Osteocyte (in vitro differentiated cells): ENCODE data around the gene DPF1. TPM values are rescaled to one million over a fixed set of nuclear protein-coding genes. Genes with fewer than 3 reads are reported as not detected.

ENCODE experiments used
- DNase-seq: peaks from one replicate; pipeline ENCODE4 v3.0.0; 2021; ENCODE audit warnings: mixed read lengths; ENCODE audit not compliant: unreplicated experiment; ENCODE audit errors: extremely low spot score
- H3K27ac Mint-ChIP-seq: one replicate; pipeline ENCODE4 v1.8.0; 2021; ENCODE audit warnings: mild to moderate bottlenecking, mixed read lengths; ENCODE audit not compliant: unreplicated experiment
- H3K27me3 Mint-ChIP-seq: one replicate; pipeline ENCODE4 v1.8.0; 2021; ENCODE audit warnings: mixed read lengths; ENCODE audit not compliant: unreplicated experiment
- H3K36me3 Mint-ChIP-seq: one replicate; pipeline ENCODE4 v1.8.0; 2021; ENCODE audit warnings: mixed read lengths; ENCODE audit not compliant: unreplicated experiment
- H3K4me1 Mint-ChIP-seq: one replicate; pipeline ENCODE4 v1.8.0; 2021; ENCODE audit warnings: mixed read lengths; ENCODE audit not compliant: unreplicated experiment
- H3K4me3 Mint-ChIP-seq: one replicate; pipeline ENCODE4 v1.8.0; 2021; ENCODE audit warnings: mild to moderate bottlenecking, moderate library complexity, mixed read lengths; ENCODE audit not compliant: unreplicated experiment
- H3K9me3 Mint-ChIP-seq: one replicate; pipeline ENCODE4 v1.8.0; 2021; ENCODE audit warnings: mixed read lengths; ENCODE audit not compliant: unreplicated experiment
- CTCF ChIP-seq: fragments of 200-600 bp; sonication (generic); IDR thresholded peaks from 2 replicates; pipeline ENCODE4 v1.5.0; 2021; ENCODE audit warnings: antibody characterized with exemption, mild to moderate bottlenecking, moderate library complexity
- total RNA-seq: library from RNA; stranded (reverse); gene quantifications from 2 replicates; pipeline ENCODE4 v1.2.1, GENCODE V29; 2021

Gene DPF1
- total RNA-seq, 1 donor from 2014 or later, result 2.2 TPM

GRCh38 chr19:38163419-38164290 lies 60.4 kb downstream of the DPF1 start:
- Mint-ChIP-seq H3K9me3 (no peaks in the 10 kb centered on the region), H3K27ac (no peak overlapping the region), H3K27me3 (no peaks in the 10 kb centered on the region), H3K4me1 (no peaks in the 10 kb centered on the region), H3K4me3 (no peak overlapping the region), H3K36me3 (peaks cover 35% of the 10 kb centered on the region)
- no peak for TF ChIP-seq CTCF
- no peak for DNase-seq

GRCh38 chr19:38162632-38163031 lies 61.4 kb downstream of the DPF1 start:
- Mint-ChIP-seq H3K4me3 (no peak overlapping the region), H3K36me3 (peaks cover 38% of the 10 kb centered on the region), H3K4me1 (no peaks in the 10 kb centered on the region), H3K27me3 (no peaks in the 10 kb centered on the region), H3K9me3 (no peaks in the 10 kb centered on the region), H3K27ac (no peak overlapping the region)
- TF ChIP-seq CTCF, result no peak
- DNase-seq, result no peak

- Mint-ChIP-seq H3K4me3 (no peak overlapping the region), H3K4me1 (no peaks in the 10 kb centered on the region), H3K36me3 (peaks cover 38% of the 10 kb centered on the region), H3K9me3 (no peaks in the 10 kb centered on the region), H3K27me3 (no peaks in the 10 kb centered on the region), H3K27ac (no peak overlapping the region)
- DNase-seq, result no peak
- TF ChIP-seq CTCF, result no peak
Measured at GRCh38 chr19:38162094-38162493, 61.9 kb downstream of the DPF1 start.

Other genes starting within 250 kb of the DPF1 start
- gene PPP1R14A, start 32.2 kb upstream of the DPF1 start, total RNA-seq, result 45.1 TPM in 2 replicates
- gene SPINT2, start 40.4 kb upstream of the DPF1 start, total RNA-seq, result 29.5 and 30.4 TPM in 2 replicates
- not detected in 2 replicates for gene C19orf33, start 80.0 kb upstream of the DPF1 start, total RNA-seq
- 54.6 and 59.9 TPM in 2 replicates for gene YIF1B, start 91.7 kb upstream of the DPF1 start, total RNA-seq
- 11.9 and 13.0 TPM in 2 replicates for gene KCNK6, start 95.6 kb upstream of the DPF1 start, total RNA-seq
- gene CATSPERG, start 111.6 kb upstream of the DPF1 start, total RNA-seq, result 6.8 and 7.2 TPM in 2 replicates
- 162 and 166 TPM in 2 replicates for gene PSMD8, start 150.3 kb upstream of the DPF1 start, total RNA-seq
- 2.1 and 2.3 TPM in 2 replicates for gene GGN, start 163.8 kb upstream of the DPF1 start, total RNA-seq
- 5.9 and 6.0 TPM in 2 replicates for gene SPRED3, start 164.5 kb upstream of the DPF1 start, total RNA-seq
- 19.4 and 22.7 TPM in 2 replicates for gene FAM98C, start 178.9 kb upstream of the DPF1 start, total RNA-seq
- gene RASGRP4, start 202.0 kb upstream of the DPF1 start, total RNA-seq, result not detected in 2 replicates
- gene RYR1, start 209.5 kb upstream of the DPF1 start, total RNA-seq, result 0.03 and 0.50 TPM in 2 replicates